HepG2 (cell line): ENCODE data around the gene CSTPP1. TPM values are rescaled to one million over a fixed set of nuclear protein-coding genes. Genes with fewer than 3 reads are reported as not detected.

ENCODE experiments used
- ATAC-seq: fragments of 200-7000 bp; cut with Tn5 transposase; 3 replicates; pipeline ENCODE4 v1.9.1; 2020; ENCODE audit warnings: mild to moderate bottlenecking, moderate library complexity
- BruUV-seq: library from RNA; stranded (reverse); fragments of 400-500 nt; replicated peaks from 2 replicates; lab custom pipeline; 2021; lab: Mats Ljungman, UMichigan
- CTCF ChIA-PET: fragments of 300-600 bp; formaldehyde crosslinking; extraction: SDS; loops from one replicate; lab custom pipeline; 2021; ENCODE audit warnings: low total read pairs, inconsistent platforms, low intra/inter-chr PET ratio; lab: Yijun Ruan, JAX
- POLR2A ChIA-PET: fragments of 350-600 bp; sonication (Branson Sonifier 250); formaldehyde crosslinking; loops from one replicate; lab custom pipeline; 2020; ENCODE audit warnings: antibody characterized with exemption, inconsistent platforms; lab: Yijun Ruan, JAX
- DNase-seq: peaks from one replicate; pipeline ENCODE4 v3.0.0-alpha.2; 2015; ENCODE audit warnings: low spot score
- FAIRE-seq: peaks from 3 replicates; lab custom pipeline; 2011; peaks lifted over from hg19 to GRCh38; lab: Jason Lieb, UNC
- H2AFZ ChIP-seq: one replicate; pipeline ENCODE4 v1.6.1; 2011; ENCODE audit warnings: low read length, inconsistent platforms
- H3K27ac ChIP-seq: fragments of 300-600 bp; 3 replicates; pipeline ENCODE4 v1.8.0; 2011; ENCODE audit warnings: mixed run types, mild to moderate bottlenecking, mixed read lengths, low read length, inconsistent platforms; ENCODE audit not compliant: insufficient read depth; ENCODE audit errors: extremely low read length
- H3K27me3 ChIP-seq, 2 experiments: fragments of 200-600 bp in 1 of 2; 2 replicates in 1 of 2; 3 replicates in 1 of 2; pipeline versions ENCODE4 v1.6.0 to v1.8.0; 2011; ENCODE audit warnings: low read length in 2 of 2, mild to moderate bottlenecking in 2 of 2, moderate library complexity in 2 of 2, inconsistent platforms in 1 of 2; ENCODE audit not compliant: insufficient read depth in 2 of 2, control insufficient read depth in 1 of 2
- H3K36me3 ChIP-seq, 2 experiments: fragments of 200-600 bp in 1 of 2; replicated peaks in 1 of 2; 2 replicates in 1 of 2; 3 replicates in 1 of 2; pipeline versions ENCODE4 v1.5.1 to v1.8.0; 2011; ENCODE audit warnings: low read length in 2 of 2, inconsistent platforms in 1 of 2; ENCODE audit not compliant: insufficient read depth in 2 of 2, control insufficient read depth in 1 of 2
- H3K4me1 ChIP-seq: 2 replicates; pipeline ENCODE4 v1.5.1; 2012; ENCODE audit warnings: low read length, inconsistent platforms; ENCODE audit not compliant: insufficient read depth
- H3K4me2 ChIP-seq: 2 replicates; pipeline ENCODE4 v1.6.0; 2011; ENCODE audit warnings: low read depth, low read length, inconsistent platforms
- H3K4me3 ChIP-seq, 3 experiments: fragments of 200-600 bp in 1 of 3; sonication (generic), shearing (Covaris generic) in 1 of 3; replicated peaks in 1 of 3; 2 replicates each; pipeline ENCODE4 v1.5.1; 2011 to 2016; ENCODE audit warnings: low read length in 3 of 3, inconsistent platforms in 2 of 3, low read depth in 2 of 3, mild to moderate bottlenecking in 2 of 3, control low read depth in 1 of 3, mixed read lengths in 1 of 3; ENCODE audit not compliant: insufficient read depth in 1 of 3
- H3K79me2 ChIP-seq: one replicate; pipeline ENCODE4 v1.6.1; 2011; ENCODE audit warnings: low read length, inconsistent platforms; ENCODE audit not compliant: insufficient read depth
- H3K9ac ChIP-seq: 2 replicates; pipeline ENCODE4 v1.6.0; 2011; ENCODE audit warnings: mild to moderate bottlenecking, low read depth, low read length, inconsistent platforms; ENCODE audit not compliant: insufficient read depth
- H3K9me3 ChIP-seq: 2 replicates; pipeline ENCODE4 v1.5.1; 2012; ENCODE audit warnings: mild to moderate bottlenecking, low read length
- H4K20me1 ChIP-seq: 2 replicates; pipeline ENCODE4 v1.6.0; 2011; ENCODE audit warnings: inconsistent platforms, mild to moderate bottlenecking, low read length, moderate library complexity; ENCODE audit not compliant: insufficient read depth
- EZH2 ChIP-seq: conservative IDR thresholded peaks from 2 replicates; pipeline ENCODE4 v1.6.1; 2012; ENCODE audit warnings: mild to moderate bottlenecking, low read depth, low read length, moderate library complexity
- HDAC6 ChIP-seq: fragments of 200-600 bp; sonication (generic); IDR thresholded peaks from 2 replicates; pipeline ENCODE4 v1.7.0; 2017; ENCODE audit warnings: mild to moderate bottlenecking, antibody characterized with exemption, low read length, low read depth
- HMGA1 ChIP-seq: sonication (generic); formaldehyde crosslinking; conservative IDR thresholded peaks from 2 replicates; pipeline ENCODE4 v1.4.0; 2020; ENCODE audit warnings: missing genetic modification reagents
- SPEN ChIP-seq: sonication (generic); formaldehyde crosslinking; IDR thresholded peaks from 2 replicates; pipeline ENCODE4 v1.5.1; 2020; ENCODE audit warnings: low read depth, mild to moderate bottlenecking, missing genetic modification reagents
- ZNF567 ChIP-seq: sonication (generic); formaldehyde crosslinking; IDR thresholded peaks from 2 replicates; pipeline ENCODE4 v1.8.1; 2023; ENCODE audit warnings: mild to moderate bottlenecking, missing genetic modification reagents, borderline replicate concordance
- ZNF572 ChIP-seq: sonication (generic); formaldehyde crosslinking; IDR thresholded peaks from 2 replicates; pipeline ENCODE4 v1.5.1; 2020; ENCODE audit warnings: mild to moderate bottlenecking, missing genetic modification reagents
- WGBS: methylation state at CpG from one replicate; pipeline ENCODE4 v1.1.6; 2017; ENCODE audit warnings: low lambda C conversion rate; 5-methylcytosine and 5-hydroxymethylcytosine counted together
- in situ Hi-C: cut with HindIII; loops from 2 replicates; pipeline ENCODE4 v1.10.0; 2017; ENCODE audit warnings: low pct_unique_long_range_greater_than_20kb; ENCODE audit not compliant: extremely low pct_ligation_motif_present
- intact Hi-C: fragments of 100-400 bp; cut with micrococcal nuclease; formaldehyde crosslinking; loops from one replicate; pipeline ENCODE4 v1.10.0; 2022; ENCODE audit not compliant: unreplicated experiment
- polyA plus RNA-seq, 8 experiments: library from polyadenylated mRNA; depleted of rRNA in 3 of 8; stranded (reverse) in 7 of 8; unstranded in 1 of 8; fragments of >200 nt; fragmentation: Illumina TruSeq in 4 of 8; extraction: Trizol in 4 of 8; gene quantifications; 2 replicates each; pipeline versions ENCODE4 v1.2.1 to v1.2.3, GENCODE V29; 2011 to 2016; ENCODE audit warnings: low read depth in 4 of 8, missing spikeins in 1 of 8, mixed read lengths in 1 of 8; ENCODE audit not compliant: insufficient read depth in 1 of 8
- total RNA-seq, 5 experiments: library from RNA; depleted of rRNA; stranded (reverse); fragments of >200 nt; fragmentation: Illumina TruSeq; extraction: Trizol; gene quantifications; 2 replicates each; pipeline ENCODE4 v1.2.3, GENCODE V29; 2016; ENCODE audit warnings: low read depth in 1 of 5
- TF ChIP-seq, protein P1 (sequence below): sonication (generic); formaldehyde crosslinking; IDR thresholded peaks from 2 replicates; pipeline ENCODE4 v1.4.0; 2020; ENCODE audit warnings: mild to moderate bottlenecking, missing genetic modification reagents
- TF ChIP-seq, protein P2 (sequence below): sonication (generic); formaldehyde crosslinking; IDR thresholded peaks from 2 replicates; pipeline ENCODE4 v1.4.0; 2020; ENCODE audit warnings: missing genetic modification reagents, borderline replicate concordance
- TF ChIP-seq, protein P3 (sequence below): sonication (generic); formaldehyde crosslinking; IDR thresholded peaks from 2 replicates; pipeline ENCODE4 v1.4.0; 2020; ENCODE audit warnings: missing genetic modification reagents
- TF ChIP-seq, protein P4 (sequence below): IDR thresholded peaks from 2 replicates; pipeline ENCODE4 v1.6.1; 2016; ENCODE audit warnings: low read depth, borderline replicate concordance

CSTPP1 gene
- total and polyA plus RNA-seq, 2 of the 13 experiments (the other 11 are each of a cell fraction or from before 2014, with no cell fraction given): 12.3 to 14.6 TPM

DNA sequence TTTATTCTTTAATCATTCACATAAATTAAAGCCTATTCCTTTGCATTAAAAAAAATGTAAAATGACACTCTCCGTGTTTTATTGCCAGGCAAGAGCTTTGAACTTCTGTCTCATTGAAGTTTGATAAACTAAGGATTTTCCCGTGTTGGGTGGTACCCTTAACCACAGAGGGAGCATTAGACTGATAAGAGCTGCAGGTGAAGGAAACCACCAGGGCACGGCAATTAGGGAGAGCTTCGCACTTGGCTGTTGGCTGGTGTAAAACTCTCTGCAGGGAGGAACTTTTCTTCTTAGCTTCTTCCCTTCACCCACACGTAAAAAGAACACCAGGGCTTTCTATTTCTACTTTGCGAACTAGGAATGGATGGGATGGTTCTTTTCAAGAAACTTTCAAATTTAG lies 47.0 kb downstream of the CSTPP1 start:
- ChIA-PET POLR2A (no interaction called here), CTCF (no interaction called here)
- Histone ChIP-seq H3K27ac (no peak overlapping the region), H2AFZ (no peak overlapping the region), H3K27me3 (no peaks in the 10 kb centered on the region), H3K4me3 (no peak overlapping the region), H3K36me3 (no peaks in the 10 kb centered on the region), H3K79me2 (no peaks in the 10 kb centered on the region), H3K9me3 (no peaks in the 10 kb centered on the region), H4K20me1 (no peaks in the 10 kb centered on the region), H3K4me1 (peaks cover 34% of the 10 kb centered on the region), H3K4me2 (no peak overlapping the region), H3K9ac (no peak overlapping the region)
- ATAC-seq (no peak), FAIRE-seq (no peak), DNase-seq (no peak)
- intact Hi-C loops: no loop called here
- TF ChIP-seq ZNF567 (CRISPR knock-in tag) (no peak), HMGA1 (CRISPR knock-in tag) (no peak), EZH2 (no peak), SPEN (CRISPR knock-in tag) (no peak), ZNF572 (CRISPR knock-in tag) (no peak), HDAC6 (no peak)
- TF ChIP-seq, protein P1, sequence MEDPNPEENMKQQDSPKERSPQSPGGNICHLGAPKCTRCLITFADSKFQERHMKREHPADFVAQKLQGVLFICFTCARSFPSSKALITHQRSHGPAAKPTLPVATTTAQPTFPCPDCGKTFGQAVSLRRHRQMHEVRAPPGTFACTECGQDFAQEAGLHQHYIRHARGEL (CRISPR knock-in tag): no peak
- TF ChIP-seq, protein P2, sequence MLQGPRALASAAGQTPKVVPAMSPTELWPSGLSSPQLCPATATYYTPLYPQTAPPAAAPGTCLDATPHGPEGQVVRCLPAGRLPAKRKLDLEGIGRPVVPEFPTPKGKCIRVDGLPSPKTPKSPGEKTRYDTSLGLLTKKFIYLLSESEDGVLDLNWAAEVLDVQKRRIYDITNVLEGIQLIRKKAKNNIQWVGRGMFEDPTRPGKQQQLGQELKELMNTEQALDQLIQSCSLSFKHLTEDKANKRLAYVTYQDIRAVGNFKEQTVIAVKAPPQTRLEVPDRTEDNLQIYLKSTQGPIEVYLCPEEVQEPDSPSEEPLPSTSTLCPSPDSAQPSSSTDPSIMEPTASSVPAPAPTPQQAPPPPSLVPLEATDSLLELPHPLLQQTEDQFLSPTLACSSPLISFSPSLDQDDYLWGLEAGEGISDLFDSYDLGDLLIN (CRISPR knock-in tag): no peak
- TF ChIP-seq, protein P3, sequence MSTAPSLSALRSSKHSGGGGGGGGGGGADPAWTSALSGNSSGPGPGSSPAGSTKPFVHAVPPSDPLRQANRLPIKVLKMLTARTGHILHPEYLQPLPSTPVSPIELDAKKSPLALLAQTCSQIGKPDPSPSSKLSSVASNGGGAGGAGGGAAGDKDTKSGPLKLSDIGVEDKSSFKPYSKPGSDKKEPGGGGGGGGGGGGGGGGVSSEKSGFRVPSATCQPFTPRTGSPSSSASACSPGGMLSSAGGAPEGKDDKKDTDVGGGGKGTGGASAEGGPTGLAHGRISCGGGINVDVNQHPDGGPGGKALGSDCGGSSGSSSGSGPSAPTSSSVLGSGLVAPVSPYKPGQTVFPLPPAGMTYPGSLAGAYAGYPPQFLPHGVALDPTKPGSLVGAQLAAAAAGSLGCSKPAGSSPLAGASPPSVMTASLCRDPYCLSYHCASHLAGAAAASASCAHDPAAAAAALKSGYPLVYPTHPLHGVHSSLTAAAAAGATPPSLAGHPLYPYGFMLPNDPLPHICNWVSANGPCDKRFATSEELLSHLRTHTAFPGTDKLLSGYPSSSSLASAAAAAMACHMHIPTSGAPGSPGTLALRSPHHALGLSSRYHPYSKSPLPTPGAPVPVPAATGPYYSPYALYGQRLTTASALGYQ (CRISPR knock-in tag): no peak
- TF ChIP-seq, protein P4, sequence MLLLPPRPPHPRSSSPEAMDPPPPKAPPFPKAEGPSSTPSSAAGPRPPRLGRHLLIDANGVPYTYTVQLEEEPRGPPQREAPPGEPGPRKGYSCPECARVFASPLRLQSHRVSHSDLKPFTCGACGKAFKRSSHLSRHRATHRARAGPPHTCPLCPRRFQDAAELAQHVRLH (CRISPR knock-in tag): no peak
- in situ Hi-C loops: no loop called here
- 91% methylated on average over 6 of the region's 6 CpGs for WGBS
- BruUV-seq: no TSS peak
